A673 (cell line): ENCODE data around the gene SEC11C. TPM values are rescaled to one million over a fixed set of nuclear protein-coding genes. Genes with fewer than 3 reads are reported as not detected.
A peak's percentile ranks its signal among the peaks of the same experiment; 100 is the strongest.

Source experiments
- BruUV-seq: library from RNA; stranded (reverse); fragments of 400-500 nt; replicated peaks from 2 replicates; lab custom pipeline; 2021; lab: Mats Ljungman, UMichigan
- CTCF ChIA-PET: fragments of 300-600 bp; sonication (Branson Sonifier 250); formaldehyde crosslinking; loops from one replicate; lab custom pipeline; 2022; ENCODE audit warnings: antibody characterized with exemption; lab: Charles Lee
- POLR2A ChIA-PET: fragments of 300-600 bp; sonication (Branson Sonifier 250); formaldehyde crosslinking; loops from one replicate; lab custom pipeline; 2022; ENCODE audit warnings: antibody characterized with exemption; ENCODE audit not compliant: low non-redundant PET; lab: Charles Lee
- DNase-seq: peaks from one replicate; pipeline ENCODE4 v3.0.0-alpha.2; 2015; ENCODE audit warnings: low spot score
- H3K27ac ChIP-seq: fragments of 200-600 bp; sonication (generic); 2 replicates; pipeline ENCODE4 v1.5.1; 2016; ENCODE audit warnings: mixed run types, low read depth, mild to moderate bottlenecking, mixed read lengths, antibody characterized with exemption, low read length; ENCODE audit not compliant: poor library complexity, severe bottlenecking
- H3K27me3 ChIP-seq: fragments of 200-600 bp; sonication (generic); replicated peaks from 2 replicates; pipeline ENCODE4 v1.6.1; 2017; ENCODE audit warnings: mixed run types, low read depth, mild to moderate bottlenecking, mixed read lengths, antibody characterized with exemption, low read length; ENCODE audit not compliant: insufficient read depth, poor library complexity
- H3K36me3 ChIP-seq: fragments of 200-600 bp; sonication (generic); 2 replicates; pipeline ENCODE4 v1.6.1; 2016; ENCODE audit warnings: mixed run types, mild to moderate bottlenecking, mixed read lengths, antibody characterized with exemption, low read length; ENCODE audit not compliant: insufficient read depth, poor library complexity, severe bottlenecking
- H3K4me1 ChIP-seq: fragments of 200-600 bp; sonication (generic); 2 replicates; pipeline ENCODE4 v1.6.1; 2017; ENCODE audit warnings: mixed run types, mild to moderate bottlenecking, mixed read lengths, antibody characterized with exemption, low read length; ENCODE audit not compliant: insufficient read depth, poor library complexity, severe bottlenecking
- H3K4me3 ChIP-seq: fragments of 200-600 bp; sonication (generic); 2 replicates; pipeline ENCODE4 v1.5.1; 2016; ENCODE audit warnings: low read depth, mixed run types, mild to moderate bottlenecking, mixed read lengths, low read length; ENCODE audit not compliant: poor library complexity, severe bottlenecking
- H3K9me3 ChIP-seq: fragments of 200-600 bp; sonication (generic); 2 replicates; pipeline ENCODE4 v1.6.1; 2016; ENCODE audit warnings: mixed run types, low read depth, mild to moderate bottlenecking, mixed read lengths, antibody characterized with exemption, low read length; ENCODE audit not compliant: poor library complexity, severe bottlenecking
- EZH2 ChIP-seq: fragments of 200-600 bp; sonication (generic); IDR thresholded peaks from 2 replicates; pipeline ENCODE4 v1.6.1; 2017; ENCODE audit warnings: borderline replicate concordance, low read depth, mild to moderate bottlenecking, mixed read lengths, antibody characterized with exemption, low read length; ENCODE audit not compliant: poor library complexity, severe bottlenecking
- intact Hi-C: fragments of 100-400 bp; cut with micrococcal nuclease; formaldehyde crosslinking; loops from one replicate; pipeline ENCODE4 v1.10.0; 2022; ENCODE audit not compliant: unreplicated experiment
- total RNA-seq: library from RNA; stranded (reverse); gene quantifications from 2 replicates; pipeline ENCODE4 v1.2.3, GENCODE V29; 2021
- TF ChIP-seq, protein P1 (sequence below): fragments of 300-800, 200-600 bp; sonication (generic); conservative IDR thresholded peaks from 2 replicates; pipeline ENCODE4 v1.5.1; 2017; ENCODE audit warnings: low read depth, mild to moderate bottlenecking, antibody characterized with exemption, low read length, moderate library complexity, mixed read lengths

SEC11C gene
- total RNA-seq, 1 experiment from 2014 or later, result 355 TPM

- no peak for TF ChIP-seq EZH2
- TF ChIP-seq, protein P1, sequence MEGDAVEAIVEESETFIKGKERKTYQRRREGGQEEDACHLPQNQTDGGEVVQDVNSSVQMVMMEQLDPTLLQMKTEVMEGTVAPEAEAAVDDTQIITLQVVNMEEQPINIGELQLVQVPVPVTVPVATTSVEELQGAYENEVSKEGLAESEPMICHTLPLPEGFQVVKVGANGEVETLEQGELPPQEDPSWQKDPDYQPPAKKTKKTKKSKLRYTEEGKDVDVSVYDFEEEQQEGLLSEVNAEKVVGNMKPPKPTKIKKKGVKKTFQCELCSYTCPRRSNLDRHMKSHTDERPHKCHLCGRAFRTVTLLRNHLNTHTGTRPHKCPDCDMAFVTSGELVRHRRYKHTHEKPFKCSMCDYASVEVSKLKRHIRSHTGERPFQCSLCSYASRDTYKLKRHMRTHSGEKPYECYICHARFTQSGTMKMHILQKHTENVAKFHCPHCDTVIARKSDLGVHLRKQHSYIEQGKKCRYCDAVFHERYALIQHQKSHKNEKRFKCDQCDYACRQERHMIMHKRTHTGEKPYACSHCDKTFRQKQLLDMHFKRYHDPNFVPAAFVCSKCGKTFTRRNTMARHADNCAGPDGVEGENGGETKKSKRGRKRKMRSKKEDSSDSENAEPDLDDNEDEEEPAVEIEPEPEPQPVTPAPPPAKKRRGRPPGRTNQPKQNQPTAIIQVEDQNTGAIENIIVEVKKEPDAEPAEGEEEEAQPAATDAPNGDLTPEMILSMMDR, result no peak
- ChIA-PET CTCF (no interaction called here), POLR2A (no interaction called here)
- no peaks in the 10 kb centered on the region for H3K36me3 ChIP-seq
- H3K27ac ChIP-seq, result no peak overlapping the region
- H3K27me3 ChIP-seq, result no peaks in the 10 kb centered on the region
- intact Hi-C loops, result no loop called here
- no peak overlapping the region for H3K4me3 ChIP-seq
- H3K9me3 ChIP-seq, result no peaks in the 10 kb centered on the region
- BruUV-seq, result no TSS peak
- no peak for DNase-seq
- H3K4me1 ChIP-seq, result no peaks in the 10 kb centered on the region
Measured at GRCh38 chr18:59132810-59133465, 6.7 kb upstream of the SEC11C start.

DNA sequence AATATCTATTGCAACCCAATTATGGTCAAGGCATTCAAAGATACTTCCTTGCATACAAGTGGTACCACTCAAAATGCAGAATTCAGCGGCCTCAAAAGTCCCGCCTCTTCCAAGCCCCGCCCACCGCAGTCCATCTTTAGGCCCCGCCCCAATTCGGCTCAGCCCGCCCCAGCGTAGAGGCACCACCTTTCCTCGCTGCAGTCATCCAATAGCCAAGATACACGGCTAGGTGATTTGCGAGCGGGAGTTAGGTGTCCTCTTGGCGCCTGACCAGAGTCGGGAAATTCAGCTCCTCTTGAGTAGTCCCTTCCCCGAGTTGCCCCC, 431 bp upstream of the SEC11C start:
- Histone ChIP-seq H3K36me3 (no peaks in the 10 kb centered on the region), H3K27ac (peak overlapping the region; percentile 93), H3K4me1 (peaks cover 29% of the 10 kb centered on the region), H3K4me3 (peak overlapping the region; percentile 89), H3K9me3 (no peaks in the 10 kb centered on the region), H3K27me3 (no peaks in the 10 kb centered on the region)
- intact Hi-C loops, result no loop called here
- no peak for TF ChIP-seq EZH2
- TF ChIP-seq, protein P1, result no peak
- peak; percentile 95 for DNase-seq
- POLR2A ChIA-PET, result no interaction called here
- BruUV-seq, result no TSS peak
- CTCF ChIA-PET, result interaction anchor here (0.7 kb wide), 1 partner anchor 64 kb away, joined by 3 read pairs; no protein-coding TSS in a partner anchor

DNA sequence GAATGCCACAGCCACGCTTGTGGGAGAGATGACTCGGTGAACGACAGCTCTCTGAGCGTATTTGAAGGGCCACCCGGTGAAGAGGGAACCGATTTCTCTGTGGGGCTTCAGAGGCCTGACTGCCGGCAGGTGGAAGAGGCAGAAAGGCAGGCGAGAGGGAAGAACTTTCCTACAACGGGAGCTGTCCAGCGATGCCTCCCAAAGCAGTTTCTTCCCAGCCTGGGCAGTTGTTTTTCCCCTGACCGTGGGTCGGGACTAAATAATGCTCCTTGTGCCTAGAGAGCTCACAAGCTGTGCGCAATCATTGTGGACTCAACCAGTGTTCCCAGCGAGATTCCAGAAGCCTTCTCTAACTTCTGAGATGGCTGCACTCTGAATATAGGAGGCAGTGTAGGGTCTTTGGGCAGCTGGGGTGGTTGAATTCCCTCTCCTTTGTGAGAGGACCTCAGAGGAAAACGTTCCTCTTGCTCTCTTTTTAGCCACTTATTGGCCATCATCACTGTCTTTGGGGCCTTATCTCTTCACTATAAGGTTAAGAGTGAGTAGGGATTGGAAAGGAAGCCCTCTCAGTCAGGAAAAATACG, 710 bp downstream of the SEC11C start:
- peak overlapping the region; percentile 93 for H3K27ac ChIP-seq
- H3K36me3 ChIP-seq, result peaks cover under 1% of the 10 kb centered on the region
- ChIA-PET POLR2A (no interaction called here), CTCF (no interaction called here)
- peak; percentile 52 for DNase-seq
- H3K9me3 ChIP-seq, result no peaks in the 10 kb centered on the region
- peaks cover 40% of the 10 kb centered on the region for H3K4me1 ChIP-seq
- peak overlapping the region; percentile 89 for H3K4me3 ChIP-seq
- intact Hi-C loops, result loop anchor here (5.0 kb wide), 2 partner anchors 67 to 82 kb away; partner anchors contain the start of gene GRP
- TSS peak; percentile 27 for BruUV-seq
- TF ChIP-seq, protein P1, result no peak
- TF ChIP-seq EZH2, result no peak
- H3K27me3 ChIP-seq, result no peaks in the 10 kb centered on the region
